GM18870 (cell line): Measurements from ENCODE around the gene MACO1.
"Not testable (repeated sequence)": the region's sequence is repeated elsewhere in the genome, so short reads cannot be mapped to it uniquely, and the experiment has no call there.

Experiments used
- ATAC-seq: cut with Tn5 transposase; IDR thresholded peaks from one replicate; pipeline ENCODE4 v1.9.1; 2021; ENCODE audit warnings: moderate library complexity; ENCODE audit not compliant: unreplicated experiment

MACO1 gene

GRCh38 chr1:25430073-25430966, at the start of gene MACO1:
Gene MACO1 (plus strand): TSS chr1:25430897. CDS start chr1:25431099, 202 bp downstream.
- ATAC-seq, result peak; percentile 87

- not testable (repeated sequence) for ATAC-seq
Measured at GRCh38 chr1:25382543-25382942, 48.2 kb upstream of the MACO1 start.

- ATAC-seq, result not testable (repeated sequence)
Measured at GRCh38 chr1:25383090-25383489, 47.6 kb upstream of the MACO1 start.

- ATAC-seq, result not testable (repeated sequence)
Measured at GRCh38 chr1:25383875-25384274, 46.8 kb upstream of the MACO1 start.

GRCh38 chr1:25387096-25387495, 43.6 kb upstream of the MACO1 start:
- ATAC-seq, result not testable (repeated sequence)

- ATAC-seq, result not testable (repeated sequence)
Measured at GRCh38 chr1:25388691-25389090, 42.0 kb upstream of the MACO1 start.

- not testable (repeated sequence) for ATAC-seq
Measured at GRCh38 chr1:25389721-25390120, 41.0 kb upstream of the MACO1 start.

GRCh38 chr1:25392841-25393240, 37.9 kb upstream of the MACO1 start:
- ATAC-seq, result no peak

- not testable (repeated sequence) for ATAC-seq
Measured at GRCh38 chr1:25397549-25397948, 33.1 kb upstream of the MACO1 start.

- not testable (repeated sequence) for ATAC-seq
Measured at GRCh38 chr1:25398079-25398478, 32.6 kb upstream of the MACO1 start.

GRCh38 chr1:25402947-25403803, 27.5 kb upstream of the MACO1 start:
- not testable (repeated sequence) for ATAC-seq

- ATAC-seq, result not testable (repeated sequence)
Measured at GRCh38 chr1:25405731-25406305, 24.9 kb upstream of the MACO1 start.

- not testable (repeated sequence) for ATAC-seq
Measured at GRCh38 chr1:25409641-25410427, 20.9 kb upstream of the MACO1 start.

GRCh38 chr1:25412872-25413623, 17.6 kb upstream of the MACO1 start:
- not testable (repeated sequence) for ATAC-seq

GRCh38 chr1:25414157-25414556, 16.5 kb upstream of the MACO1 start:
- ATAC-seq, result not testable (repeated sequence)

- ATAC-seq, result not testable (repeated sequence)
Measured at GRCh38 chr1:25414578-25414977, 16.1 kb upstream of the MACO1 start.

GRCh38 chr1:25417280-25417679, 13.4 kb upstream of the MACO1 start:
- not testable (repeated sequence) for ATAC-seq

GRCh38 chr1:25419339-25419738, 11.4 kb upstream of the MACO1 start:
- ATAC-seq, result not testable (repeated sequence)

GRCh38 chr1:25420715-25421114, 10.0 kb upstream of the MACO1 start, which contains the start of gene RHCE:
Gene RHCE (minus strand): TSS chr1:25420825. CDS start chr1:25420786, 39 bp downstream.
- not testable (repeated sequence) for ATAC-seq
